Breast epithelium (tissue), 3 donors: Measurements from ENCODE around the gene DCLK3.

Experiments
- CTCF ChIP-seq, 3 donors: fragments of 450-650 bp; IDR thresholded peaks; one replicate each; pipeline ENCODE4 v1.5.1; 2016 to 2017; ENCODE audit warnings: antibody characterized with exemption in 3 of 3, mild to moderate bottlenecking in 3 of 3, moderate library complexity in 3 of 3
- POLR2A ChIP-seq: fragments of 450-650 bp; IDR thresholded peaks from one replicate; pipeline ENCODE4 v1.6.1; 2016; ENCODE audit warnings: antibody characterized with exemption, mild to moderate bottlenecking, moderate library complexity

DNA sequence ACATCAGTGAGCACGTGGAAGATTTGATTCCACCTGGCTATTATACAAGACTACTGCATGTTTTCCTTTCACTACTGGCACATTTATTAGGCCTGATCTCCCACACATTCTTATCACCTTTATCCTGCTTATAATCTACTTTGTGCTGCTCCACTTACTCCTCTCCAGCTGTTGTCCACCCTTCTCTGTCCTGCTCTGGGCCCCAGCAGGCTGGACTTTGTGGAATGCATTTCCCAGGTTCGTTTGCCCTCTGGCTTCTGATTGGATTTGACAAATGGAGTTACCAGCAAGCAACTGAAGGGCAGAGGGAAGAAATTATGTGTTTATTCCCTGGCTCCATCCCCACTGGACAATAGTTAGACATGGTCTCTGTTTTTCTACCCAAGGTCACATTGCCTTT is 75.5 kb downstream of the DCLK3 start:
- TF ChIP-seq POLR2A (no peak), CTCF (IDR thresholded peaks at IDR 0.05) (no peak)
